IMR-90 (cell line): ENCODE data around the gene ENOX1. TPM values are rescaled to one million over a fixed set of nuclear protein-coding genes. Genes with fewer than 3 reads are reported as not detected.

Source experiments
- ATAC-seq: fragments of 200-7000 bp; cut with Tn5 transposase; 2 replicates; pipeline ENCODE4 v1.9.1; 2020; ENCODE audit warnings: low read depth, mild to moderate bottlenecking, moderate library complexity
- BruUV-seq: library from RNA; stranded (reverse); fragments of 400-500 nt; replicated peaks from 2 replicates; lab custom pipeline; 2021; lab: Mats Ljungman, UMichigan
- CTCF ChIA-PET: fragments of 300-600 bp; formaldehyde crosslinking; extraction: SDS; loops from one replicate; lab custom pipeline; 2021; ENCODE audit warnings: antibody characterized with exemption; lab: Yijun Ruan, JAX
- POLR2A ChIA-PET: fragments of 300-600 bp; sonication (Branson Sonifier 250); formaldehyde crosslinking; loops from one replicate; lab custom pipeline; 2022; ENCODE audit warnings: antibody characterized with exemption; ENCODE audit not compliant: unreplicated experiment; lab: Charles Lee
- DNase-seq: peaks from one replicate; pipeline ENCODE4 v3.0.0; 2013
- H2AFZ ChIP-seq: replicated peaks from 2 replicates; pipeline ENCODE3; 2013; ENCODE audit warnings: low read length, mild to moderate bottlenecking; ENCODE audit not compliant: poor library complexity
- H2AK5ac ChIP-seq: 2 replicates; pipeline ENCODE4 v1.6.1; 2013; ENCODE audit warnings: low read depth, low read length, inconsistent platforms
- H2AK9ac ChIP-seq: replicated peaks from 2 replicates; pipeline ENCODE3; 2013; ENCODE audit warnings: mild to moderate bottlenecking, low read depth, low read length, moderate library complexity; ENCODE audit not compliant: poor library complexity
- H2BK120ac ChIP-seq: 2 replicates; pipeline ENCODE4 v1.6.1; 2013; ENCODE audit warnings: low read depth, low read length, inconsistent platforms
- H2BK15ac ChIP-seq: 3 replicates; pipeline ENCODE4 v1.6.1; 2013; ENCODE audit warnings: low read depth, low read length, inconsistent platforms
- H2BK20ac ChIP-seq: 2 replicates; pipeline ENCODE4 v1.6.1; 2013; ENCODE audit warnings: low read depth, mild to moderate bottlenecking, inconsistent platforms, low read length, moderate library complexity
- H2BK5ac ChIP-seq: 2 replicates; pipeline ENCODE4 v1.6.1; 2013; ENCODE audit warnings: mild to moderate bottlenecking, low read depth, low read length, inconsistent platforms; ENCODE audit not compliant: poor library complexity, severe bottlenecking
- H3K14ac ChIP-seq: replicated peaks from 2 replicates; pipeline ENCODE4 v1.6.1; 2013; ENCODE audit warnings: low read depth, low read length, inconsistent platforms
- H3K18ac ChIP-seq: 2 replicates; pipeline ENCODE4 v1.6.1; 2013; ENCODE audit warnings: low read depth, low read length, control low read depth
- H3K23ac ChIP-seq: 2 replicates; pipeline ENCODE4 v1.6.1; 2013; ENCODE audit warnings: low read depth, low read length, inconsistent platforms
- H3K27ac ChIP-seq: 2 replicates; pipeline ENCODE4 v1.5.1; 2013; ENCODE audit warnings: mild to moderate bottlenecking, control low read depth, low read length; ENCODE audit not compliant: insufficient read depth
- H3K27me3 ChIP-seq: 2 replicates; pipeline ENCODE4 v1.6.1; 2013; ENCODE audit warnings: low read length; ENCODE audit not compliant: control insufficient read depth, insufficient read depth
- H3K36me3 ChIP-seq: 2 replicates; pipeline ENCODE4 v1.6.1; 2013; ENCODE audit warnings: low read length, mixed read lengths; ENCODE audit not compliant: control insufficient read depth, insufficient read depth
- H3K4ac ChIP-seq: 2 replicates; pipeline ENCODE4 v1.6.1; 2013; ENCODE audit warnings: low read depth, low read length, inconsistent platforms
- H3K4me1 ChIP-seq: 2 replicates; pipeline ENCODE4 v1.6.1; 2013; ENCODE audit warnings: low read length, mixed read lengths; ENCODE audit not compliant: control insufficient read depth, insufficient read depth
- H3K4me2 ChIP-seq: 2 replicates; pipeline ENCODE4 v1.6.1; 2013; ENCODE audit warnings: low read depth, mild to moderate bottlenecking, control low read depth, low read length, moderate library complexity
- H3K4me3 ChIP-seq: 2 replicates; pipeline ENCODE4 v1.5.1; 2013; ENCODE audit warnings: low read depth, mild to moderate bottlenecking, control low read depth, low read length, moderate library complexity; ENCODE audit not compliant: insufficient read depth
- H3K56ac ChIP-seq: 2 replicates; pipeline ENCODE4 v1.6.1; 2013; ENCODE audit warnings: low read length, inconsistent platforms; ENCODE audit not compliant: insufficient read depth; ENCODE audit errors: extremely low read depth
- H3K79me1 ChIP-seq, 2 experiments: 2 replicates each; pipeline ENCODE4 v1.6.1; 2013; ENCODE audit warnings: low read length in 2 of 2, inconsistent platforms in 1 of 2, low read depth in 1 of 2
- H3K9ac ChIP-seq: 2 replicates; pipeline ENCODE4 v1.6.1; 2013; ENCODE audit warnings: low read depth, low read length, control low read depth
- H3K9me1 ChIP-seq: 2 replicates; pipeline ENCODE4 v1.6.1; 2013; ENCODE audit warnings: low read length, inconsistent platforms; ENCODE audit not compliant: insufficient read depth
- H3K9me3 ChIP-seq: 2 replicates; pipeline ENCODE4 v1.6.1; 2013; ENCODE audit warnings: low read length; ENCODE audit not compliant: control insufficient read depth, insufficient read depth
- H4K20me1 ChIP-seq: 2 replicates; pipeline ENCODE4 v1.6.1; 2013; ENCODE audit warnings: low read length, inconsistent platforms; ENCODE audit not compliant: insufficient read depth
- H4K5ac ChIP-seq: 2 replicates; pipeline ENCODE4 v1.6.1; 2013; ENCODE audit warnings: mild to moderate bottlenecking, low read depth, low read length, control low read depth
- H4K8ac ChIP-seq, 2 experiments: 2 replicates each; pipeline ENCODE4 v1.6.1; 2013; ENCODE audit warnings: low read depth in 2 of 2, low read length in 2 of 2, control low read depth in 1 of 2, inconsistent platforms in 1 of 2
- H4K91ac ChIP-seq: 2 replicates; pipeline ENCODE4 v1.6.1; 2013; ENCODE audit warnings: low read depth, low read length, inconsistent platforms; ENCODE audit not compliant: insufficient read depth
- BHLHE40 ChIP-seq: fragments of 150-350 bp; IDR thresholded peaks from 2 replicates; pipeline ENCODE4 v1.6.1; 2016; ENCODE audit warnings: mild to moderate bottlenecking, low read depth, low read length
- CEBPB ChIP-seq: IDR thresholded peaks from 2 replicates; pipeline ENCODE4 v1.6.1; 2012; ENCODE audit warnings: low read depth, low read length, improper control_type of control experiment
- CHD1 ChIP-seq: IDR thresholded peaks from 2 replicates; pipeline ENCODE4 v1.6.1; 2012; ENCODE audit warnings: low read depth, low read length, improper control_type of control experiment
- CTCF ChIP-seq: conservative IDR thresholded peaks from 2 replicates; pipeline ENCODE4 v1.5.1; 2012; ENCODE audit warnings: mild to moderate bottlenecking, low read depth, low read length, improper control_type of control experiment
- ELK1 ChIP-seq: fragments of 150-350 bp; IDR thresholded peaks from 2 replicates; pipeline ENCODE4 v1.6.1; 2016; ENCODE audit warnings: low read depth, mild to moderate bottlenecking, low read length, moderate library complexity, borderline replicate concordance
- FOS ChIP-seq: fragments of 150-350 bp; IDR thresholded peaks from 2 replicates; pipeline ENCODE4 v1.6.1; 2016; ENCODE audit warnings: low read depth, low read length
- MAFK ChIP-seq: IDR thresholded peaks from 2 replicates; pipeline ENCODE4 v1.6.1; 2012; ENCODE audit warnings: low read depth, low read length, improper control_type of control experiment
- MAZ ChIP-seq: IDR thresholded peaks from 2 replicates; pipeline ENCODE4 v1.6.1; 2012; ENCODE audit warnings: low read depth, mild to moderate bottlenecking, low read length, improper control_type of control experiment, moderate library complexity, borderline replicate concordance
- MXI1 ChIP-seq: IDR thresholded peaks from 2 replicates; pipeline ENCODE4 v1.6.1; 2012; ENCODE audit warnings: low read depth, mild to moderate bottlenecking, low read length, moderate library complexity, borderline replicate concordance
- NFE2L2 ChIP-seq: fragments of 150-350 bp; IDR thresholded peaks from 2 replicates; pipeline ENCODE4 v1.6.1; 2016; ENCODE audit warnings: low read depth, mild to moderate bottlenecking, low read length
- POLR2A ChIP-seq: IDR thresholded peaks from 2 replicates; pipeline ENCODE4 v1.6.1; 2012; ENCODE audit warnings: mild to moderate bottlenecking, low read depth, low read length
- RAD21 ChIP-seq: IDR thresholded peaks from 2 replicates; pipeline ENCODE4 v1.6.1; 2012; ENCODE audit warnings: low read length, improper control_type of control experiment
- RCOR1 ChIP-seq: IDR thresholded peaks from 2 replicates; pipeline ENCODE4 v1.6.1; 2012; ENCODE audit warnings: mild to moderate bottlenecking, low read length, improper control_type of control experiment; ENCODE audit not compliant: insufficient replicate concordance
- RFX5 ChIP-seq: IDR thresholded peaks from 2 replicates; pipeline ENCODE4 v1.8.0; 2012; ENCODE audit warnings: low read depth, mild to moderate bottlenecking, low read length, moderate library complexity
- SMC3 ChIP-seq: fragments of 150-350 bp; IDR thresholded peaks from 2 replicates; pipeline ENCODE4 v1.6.1; 2016; ENCODE audit warnings: low read depth, mild to moderate bottlenecking, antibody characterized with exemption, low read length, moderate library complexity
- WGBS, 2 experiments: methylation state at CpG; one replicate each; pipeline versions ENCODE4 v1.1.5 to v1.1.7; 2013; ENCODE audit warnings: missing lambda C conversion rate in 2 of 2; ENCODE audit not compliant: insufficient read length in 1 of 2; ENCODE audit errors: extremely low coverage in 2 of 2; 5-methylcytosine and 5-hydroxymethylcytosine counted together
- dilution Hi-C: fragments of 300-500 bp; cut with HindIII; formaldehyde crosslinking; loops from one replicate; pipeline ENCODE4 v1.14.3; 2018; ENCODE audit warnings: low sequenced_read_pairs; ENCODE audit not compliant: unreplicated experiment
- in situ Hi-C: fragments of 300-500 bp; cut with MboI; formaldehyde crosslinking; loops from 3 replicates; pipeline ENCODE4 v1.14.3; 2019; ENCODE audit warnings: low sequenced_read_pairs, inconsistent platforms, mixed read lengths
- intact Hi-C: fragments of 100-400 bp; cut with micrococcal nuclease; formaldehyde crosslinking; loops from 2 replicates; pipeline ENCODE4 v1.10.0; 2022
- polyA plus RNA-seq, 3 experiments: library from polyadenylated mRNA; depleted of rRNA; stranded (reverse); fragments of >200 nt; gene quantifications; 2 replicates each; pipeline ENCODE4 v1.2.3, GENCODE V29; 2012; ENCODE audit warnings: low replicate concordance in 1 of 3
- total RNA-seq: library from RNA; depleted of rRNA; stranded (reverse); fragments of >200 nt; gene quantifications from 2 replicates; pipeline ENCODE4 v1.2.3, GENCODE V29; 2012

Gene ENOX1
- total and polyA plus RNA-seq, 2 of the 4 experiments (the other 2 are of a cell fraction), result 0.99 to 1.3 TPM

GRCh38 chr13:43650882-43651281, 135.9 kb downstream of the ENOX1 start:
- WGBS, 2 experiments, result no CpG with 5 or more reads among the region's 4 CpGs

More at GRCh38 chr13:43650882-43651281, 135.9 kb downstream of the ENOX1 start:
- no peak overlapping the region for H3K56ac ChIP-seq
- peaks cover 1% of the 10 kb centered on the region; the same call in 1 of the 2 replicates for H3K27me3 ChIP-seq
- H2BK15ac ChIP-seq, result no peak overlapping the region
- DNase-seq (no peak), ATAC-seq (no peak)
- no peak overlapping the region for H3K23ac ChIP-seq
- POLR2A ChIA-PET, result no interaction called here
- H3K4me2 ChIP-seq, result no peak overlapping the region
- H3K14ac ChIP-seq, result no peak overlapping the region
- no peaks in the 10 kb centered on the region for H4K20me1 ChIP-seq
- no TSS peak for BruUV-seq
- dilution Hi-C loops (no loop called here), intact Hi-C loops (no loop called here), in situ Hi-C loops (no loop called here)
- H3K9me3 ChIP-seq, result no peaks in the 10 kb centered on the region
- H2BK120ac ChIP-seq, result no peak overlapping the region
- no peak overlapping the region for H3K27ac ChIP-seq
- H2BK5ac ChIP-seq, result no peak overlapping the region
- no peaks in the 10 kb centered on the region for H3K4me1 ChIP-seq
- no peak overlapping the region for H4K8ac ChIP-seq
- TF ChIP-seq CTCF (no peak), SMC3 (no peak), POLR2A (no peak), CHD1 (no peak), RFX5 (no peak), MAFK (no peak), RAD21 (no peak), ELK1 (no peak), RCOR1 (no peak), NFE2L2 (no peak), FOS (no peak), BHLHE40 (no peak), MXI1 (no peak), CEBPB (no peak), MAZ (no peak)
- H3K36me3 ChIP-seq, result no peaks in the 10 kb centered on the region
- no peak overlapping the region for H2AK9ac ChIP-seq
- no peak overlapping the region for H2AFZ ChIP-seq
- no peak overlapping the region for H2AK5ac ChIP-seq
- H3K4ac ChIP-seq, result no peak overlapping the region
- CTCF ChIA-PET, result no interaction called here
- H3K9me1 ChIP-seq, result no peaks in the 10 kb centered on the region
- H2BK20ac ChIP-seq, result no peak overlapping the region
- H3K9ac ChIP-seq, result no peak overlapping the region
- no peaks in the 10 kb centered on the region for H3K79me1 ChIP-seq
- no peak overlapping the region for H3K18ac ChIP-seq
- no peak overlapping the region for H3K4me3 ChIP-seq
- no peak overlapping the region for H4K5ac ChIP-seq
- H4K91ac ChIP-seq, result no peak overlapping the region
